Measurements from ENCODE around the gene SPTBN4.
"Not testable (repeated sequence)": the region's sequence is repeated elsewhere in the genome, so short reads cannot be mapped to it uniquely, and the experiment has no call there.

The SPTBN4 gene

DNA sequence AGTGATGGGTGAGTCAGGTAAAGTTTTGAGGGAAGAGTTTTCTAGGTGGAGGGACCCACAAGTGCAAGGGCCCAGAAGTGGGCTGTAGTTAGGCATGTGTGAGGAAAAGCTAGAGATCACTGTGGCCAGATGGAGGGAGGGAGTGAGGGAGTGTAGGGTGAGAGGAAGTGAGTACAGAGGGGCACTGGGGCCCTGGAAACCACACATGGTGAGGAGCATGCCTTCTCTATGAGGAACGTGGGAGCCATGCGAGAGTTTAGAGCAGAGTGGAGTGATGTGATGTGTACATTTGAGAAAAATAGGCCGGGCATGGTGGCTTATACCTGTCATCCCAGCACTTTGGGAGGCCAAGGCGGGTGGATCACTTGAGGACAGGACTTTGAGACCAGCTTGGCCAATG is 95.1 kb downstream of the SPTBN4 start:
- DNase-seq (ENCODE audit: low read depth in 2 of 2): no peak

DNA sequence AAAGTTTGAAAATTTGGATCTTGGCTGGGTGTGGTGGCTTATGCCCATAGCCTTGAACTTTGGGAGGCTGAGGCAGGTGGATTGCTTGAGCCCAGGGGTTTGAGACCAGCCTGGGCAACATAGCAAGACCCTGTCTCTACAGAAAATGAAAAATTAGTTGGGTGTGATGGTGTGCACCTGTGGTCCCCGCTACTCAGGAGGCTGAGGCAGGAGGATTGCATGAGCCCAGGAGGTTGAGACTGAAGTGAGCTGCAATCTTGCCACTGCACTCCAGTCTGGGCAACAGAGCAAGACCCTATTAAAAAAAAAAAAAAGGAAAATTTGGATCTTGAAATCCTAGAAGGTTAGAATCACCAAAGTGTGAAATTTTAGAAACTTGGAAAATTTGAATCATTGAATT is 97.7 kb downstream of the SPTBN4 start:
- DNase-seq (ENCODE audit: low read depth in 2 of 2): not testable (repeated sequence)

- no peak for DNase-seq (ENCODE audit: low read depth in 2 of 2)
Measured at GRCh38 chr19:40565355-40565754, 98.6 kb downstream of the SPTBN4 start.

DNA sequence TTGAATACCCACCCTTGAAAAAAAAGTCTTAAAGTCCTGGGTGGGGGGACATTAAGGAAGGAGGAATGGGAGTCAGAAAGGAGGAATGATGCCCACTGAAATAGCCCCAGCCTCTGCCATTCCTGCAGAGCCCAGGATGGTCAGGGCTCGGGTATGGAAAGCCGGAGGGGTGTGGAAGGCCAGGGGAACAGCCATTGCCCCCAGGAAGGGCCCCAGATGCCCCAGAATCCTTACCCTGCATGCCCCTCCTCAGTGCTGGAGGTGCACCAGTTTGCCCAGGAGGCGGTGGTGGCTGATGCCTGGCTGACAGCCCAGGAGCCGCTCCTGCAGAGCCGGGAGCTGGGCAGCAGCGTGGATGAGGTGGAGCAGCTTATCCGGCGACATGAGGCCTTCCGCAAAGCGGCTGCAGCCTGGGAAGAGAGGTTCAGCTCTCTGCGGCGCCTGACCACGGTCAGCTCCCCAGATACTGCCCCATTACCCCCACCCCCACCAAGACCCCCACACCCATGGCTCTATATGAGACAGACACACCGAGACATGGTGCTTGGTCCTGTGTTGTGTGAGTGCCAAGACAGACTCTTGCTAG is 99.2 kb downstream of the SPTBN4 start:
- no peak for DNase-seq (ENCODE audit: low read depth in 2 of 2)

DNA sequence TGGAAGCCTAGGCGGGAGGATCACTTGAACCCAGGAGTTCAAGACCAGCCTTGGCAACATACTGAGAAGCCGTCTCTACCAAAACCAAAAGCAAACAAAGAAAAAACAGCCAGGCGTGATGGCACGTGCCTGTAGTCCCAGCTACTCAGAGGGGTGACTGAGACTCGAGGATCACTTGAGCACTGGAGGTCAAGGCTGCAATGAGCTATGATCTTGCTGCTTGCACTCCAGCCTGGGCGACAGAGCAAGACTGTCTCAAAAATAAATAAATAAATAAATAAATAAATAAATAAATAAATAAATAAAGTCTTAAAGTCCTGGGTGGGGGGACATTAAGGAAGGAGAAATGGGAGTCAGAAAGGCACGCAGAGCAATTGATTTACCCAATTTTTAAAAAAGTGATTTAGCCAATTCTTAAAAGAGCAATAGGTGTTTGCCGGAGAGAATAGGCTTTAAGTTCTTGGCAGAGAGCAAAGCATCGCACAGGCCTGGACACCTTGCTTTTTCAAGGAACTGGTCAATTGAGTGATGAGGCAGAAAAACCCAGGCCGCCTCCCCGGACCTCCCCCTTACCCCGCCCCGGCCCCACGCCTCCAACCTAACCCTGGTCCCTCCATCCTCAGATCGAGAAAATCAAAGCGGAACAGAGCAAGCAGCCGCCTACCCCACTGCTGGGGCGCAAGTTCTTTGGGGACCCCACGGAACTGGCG is 100.4 kb downstream of the SPTBN4 start:
- no peak for DNase-seq (ENCODE audit: low read depth in 2 of 2)

DNA sequence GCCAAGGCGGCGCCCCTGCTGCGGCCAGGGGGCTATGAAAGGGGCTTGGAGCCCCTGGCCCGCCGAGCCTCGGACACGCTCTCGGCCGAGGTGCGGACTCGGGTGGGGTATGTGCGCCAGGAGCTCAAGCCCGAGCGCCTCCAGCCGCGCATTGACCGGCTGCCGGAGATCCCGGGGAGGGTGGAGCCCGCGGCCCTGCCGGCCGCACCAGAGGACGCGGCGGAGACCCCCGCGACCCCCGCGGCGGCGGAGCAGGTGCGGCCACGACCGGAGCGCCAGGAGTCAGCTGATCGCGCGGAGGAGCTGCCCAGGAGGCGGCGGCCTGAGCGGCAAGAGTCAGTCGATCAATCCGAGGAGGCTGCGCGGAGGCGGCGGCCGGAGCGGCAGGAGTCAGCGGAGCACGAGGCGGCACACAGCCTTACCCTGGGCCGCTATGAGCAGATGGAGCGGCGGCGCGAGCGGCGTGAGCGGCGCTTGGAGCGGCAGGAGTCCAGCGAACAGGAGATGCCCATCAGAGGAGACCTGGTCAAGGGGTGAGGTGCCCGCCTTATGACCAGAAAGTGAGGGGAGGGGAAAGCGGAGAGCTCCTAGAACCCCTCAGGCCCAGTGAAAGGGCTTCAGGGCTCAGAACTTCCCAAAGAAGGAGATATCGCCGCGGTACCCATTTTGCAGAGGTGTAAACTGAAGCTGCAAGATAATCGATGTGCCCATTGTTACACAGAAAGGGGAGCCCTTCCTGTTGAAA is 101.1 kb downstream of the SPTBN4 start:
- DNase-seq (ENCODE audit: low read depth in 2 of 2): no peak

DNA sequence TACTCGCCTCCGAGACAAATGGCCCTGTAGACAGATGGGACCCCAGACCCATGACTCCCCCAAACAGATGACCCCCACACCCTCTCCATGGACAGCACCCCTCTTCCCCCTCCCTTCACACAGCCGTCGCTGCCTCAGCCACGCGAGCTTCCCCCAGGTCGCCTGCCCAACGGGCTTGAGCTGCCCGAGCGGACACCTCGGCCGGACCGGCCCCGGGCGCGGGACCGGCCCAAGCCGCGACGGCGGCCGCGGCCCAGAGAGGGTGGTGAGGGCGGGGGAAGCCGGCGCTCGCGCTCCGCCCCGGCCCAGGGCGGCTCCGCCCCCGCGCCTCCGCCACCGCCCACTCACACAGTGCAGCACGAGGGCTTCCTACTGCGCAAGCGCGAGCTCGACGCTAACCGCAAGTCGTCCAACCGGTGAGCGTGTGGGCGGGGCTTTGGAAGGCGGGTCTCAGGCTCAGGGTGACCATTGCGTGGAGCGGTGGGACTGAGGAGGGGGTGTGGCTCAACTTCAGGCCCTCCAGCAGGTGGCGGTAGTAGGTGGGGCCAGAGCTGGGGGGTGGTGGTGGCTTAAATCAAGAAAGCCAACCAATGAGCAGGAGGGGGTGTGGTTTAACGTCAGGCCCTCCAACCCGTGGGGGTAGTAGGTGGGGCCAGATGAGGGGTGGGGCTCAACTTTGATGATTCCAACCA is 103.7 kb downstream of the SPTBN4 start:
- peak; percentile 85 to 96 for DNase-seq (ENCODE audit: low read depth in 2 of 2)

GRCh38 chr19:40571005-40571318 is 104.2 kb downstream of the SPTBN4 start:
- no peak for DNase-seq (ENCODE audit: low read depth in 2 of 2)

GRCh38 chr19:40571831-40572495 is 105.2 kb downstream of the SPTBN4 start:
- no peak for DNase-seq (ENCODE audit: low read depth in 2 of 2)

- DNase-seq (ENCODE audit: low read depth in 2 of 2): no peak
Measured at GRCh38 chr19:40575326-40575725, 108.5 kb downstream of the SPTBN4 start.

- no peak for DNase-seq (ENCODE audit: low read depth in 2 of 2)
Measured at GRCh38 chr19:40576151-40576584, 109.4 kb downstream of the SPTBN4 start.

- DNase-seq (ENCODE audit: low read depth in 2 of 2): peak; percentile 83 to 91
Measured at GRCh38 chr19:40576585-40577451, 110.0 kb downstream of the SPTBN4 start, which contains the start of gene SHKBP1. TSS of gene SHKBP1 (plus strand) at chr19:40576873. CDS start at chr19:40576900, 27 bp downstream.

- no peak for DNase-seq (ENCODE audit: low read depth in 2 of 2)
Measured at GRCh38 chr19:40578442-40578908, 111.7 kb downstream of the SPTBN4 start.

GRCh38 chr19:40580619-40581018 is 113.8 kb downstream of the SPTBN4 start:
- DNase-seq (ENCODE audit: low read depth in 2 of 2): no peak

DNA sequence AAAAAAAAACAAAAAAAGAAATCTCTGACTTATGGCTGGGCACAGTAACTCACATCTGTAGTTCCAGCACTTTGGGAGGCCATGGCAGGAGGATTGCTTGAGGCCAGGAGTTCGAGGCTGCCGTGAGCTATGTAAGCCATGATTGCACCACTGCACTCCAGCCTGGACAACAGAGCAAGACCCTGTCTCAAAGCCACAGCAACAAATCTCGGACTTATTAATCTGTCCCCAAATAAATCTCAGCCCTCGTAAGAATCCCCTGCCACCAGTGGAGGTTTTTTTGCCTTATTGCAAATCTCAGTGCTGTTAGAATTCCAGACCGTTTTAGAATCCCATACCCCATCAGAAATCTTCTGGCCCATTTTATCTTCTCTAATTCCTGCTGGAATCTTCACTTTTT is 114.7 kb downstream of the SPTBN4 start:
- DNase-seq (ENCODE audit: low read depth in 2 of 2): no peak

- DNase-seq (ENCODE audit: low read depth in 2 of 2): no peak
Measured at GRCh38 chr19:40582467-40582866, 115.7 kb downstream of the SPTBN4 start.

GRCh38 chr19:40583283-40583682 is 116.5 kb downstream of the SPTBN4 start:
- DNase-seq (ENCODE audit: low read depth in 2 of 2): no peak

GRCh38 chr19:40584007-40584406 is 117.2 kb downstream of the SPTBN4 start:
- DNase-seq (ENCODE audit: low read depth in 2 of 2): no peak

DNA sequence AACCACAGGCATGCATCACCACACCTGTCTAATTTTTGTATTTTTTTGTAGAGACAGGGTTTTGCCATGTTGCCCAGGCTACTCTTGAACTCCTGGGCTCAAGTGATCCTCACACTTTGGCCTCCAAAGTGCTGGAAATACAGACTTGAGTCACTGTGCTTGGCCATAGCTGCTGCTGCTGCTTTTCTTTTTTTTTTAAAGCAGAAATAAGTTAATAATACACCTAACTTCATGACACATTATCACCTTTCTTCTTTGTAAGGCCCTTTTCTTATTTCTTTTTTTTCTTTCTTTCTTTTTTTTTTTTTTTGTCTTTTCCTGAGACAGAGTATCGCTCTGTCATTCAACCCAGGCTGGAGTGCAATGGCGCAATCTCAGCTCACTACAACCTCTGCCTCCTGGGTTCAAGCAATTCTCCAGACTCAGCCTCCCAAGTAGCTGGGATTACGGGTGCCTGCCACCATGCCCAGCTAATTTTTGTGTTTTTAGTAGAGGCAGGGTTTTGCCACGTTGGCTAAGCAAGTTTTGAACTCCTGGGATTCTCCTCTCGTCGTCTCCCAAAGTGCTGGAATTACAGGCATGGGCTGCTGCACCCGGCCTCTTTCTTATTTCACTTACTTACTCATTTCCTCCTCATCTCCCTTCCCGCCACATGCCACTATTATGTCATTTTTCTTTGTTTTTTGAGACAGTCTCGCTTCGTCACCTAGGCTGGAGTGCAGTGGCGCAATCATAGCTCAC is 118.6 kb downstream of the SPTBN4 start:
- DNase-seq (ENCODE audit: low read depth in 2 of 2): no peak

- no peak for DNase-seq (ENCODE audit: low read depth in 2 of 2)
Measured at GRCh38 chr19:40585982-40586422, 119.2 kb downstream of the SPTBN4 start.

All from stimulated activated CD4-positive, alpha-beta T cell treated with anti-CD3 and anti-CD28 coated beads, Interleukin-12 subunit alpha, Interleukin-12 subunit beta, amount 100 ng/mL, for 24 hours (primary cell).